GM10266 (cell line): ENCODE results near the gene KLHL42.

ENCODE experiments used
- DNase-seq: peaks from one replicate; pipeline ENCODE4 v3.0.0; 2012; ENCODE audit errors: extremely low spot score
- CTCF ChIP-seq: IDR thresholded peaks from 2 replicates; pipeline ENCODE4 v1.5.1; 2012; ENCODE audit warnings: mild to moderate bottlenecking, low read depth; ENCODE audit not compliant: control insufficient read depth, insufficient read depth; ENCODE audit errors: missing control alignments

The KLHL42 gene

DNA sequence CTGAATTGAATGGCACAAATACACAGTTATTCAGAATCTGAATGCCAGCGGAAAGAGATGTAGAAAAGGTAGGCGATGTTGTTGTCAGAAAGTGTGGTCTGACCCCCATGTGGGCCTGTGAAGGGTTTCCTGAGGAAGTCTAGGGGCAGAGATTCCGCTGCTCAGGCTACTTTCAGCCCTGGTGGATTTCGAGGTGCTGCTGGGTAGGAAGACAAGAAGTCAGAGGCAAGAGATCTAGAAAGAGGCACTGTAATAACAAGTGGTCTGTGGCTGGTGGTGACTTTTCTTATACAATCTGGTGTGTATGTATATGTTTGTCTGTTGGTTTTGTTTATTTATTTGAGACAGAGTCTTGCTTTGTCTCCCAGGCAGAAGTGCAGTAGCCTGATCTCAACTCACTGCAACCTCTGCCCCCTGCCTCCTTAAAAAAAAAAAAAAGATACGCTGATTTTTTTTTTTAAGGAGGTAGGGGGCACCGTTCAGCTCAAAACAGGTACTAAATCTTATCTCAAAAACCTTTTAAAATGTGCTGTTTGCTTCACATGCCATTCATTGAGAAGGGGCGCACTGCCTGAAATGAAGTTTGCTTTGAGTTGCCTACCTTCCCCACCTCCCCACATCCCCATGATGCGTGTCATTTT, 27.1 kb downstream of the KLHL42 start:
- DNase-seq, result no peak
- TF ChIP-seq CTCF, result no peak

DNA sequence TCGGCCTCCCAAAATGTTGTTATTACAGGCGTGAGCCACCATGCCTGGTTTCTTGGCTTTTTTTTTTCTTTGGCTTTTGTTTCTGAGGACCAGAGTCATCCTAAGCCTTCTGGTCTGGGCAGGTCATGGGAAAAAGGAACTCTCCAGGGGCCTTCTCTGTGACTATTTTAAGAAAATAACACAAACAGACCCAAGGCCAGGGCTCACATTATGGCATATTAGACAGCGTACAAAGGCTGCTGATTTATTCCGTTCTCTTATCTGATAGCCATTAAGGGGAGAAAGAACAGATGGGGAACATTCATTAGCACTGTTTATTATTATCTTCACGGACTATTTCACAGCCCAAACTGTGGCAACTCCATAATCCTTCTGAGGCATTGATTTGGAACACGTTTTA, 28.8 kb downstream of the KLHL42 start:
- no peak for DNase-seq

GRCh38 chr12:27810756-27811155, 30.7 kb downstream of the KLHL42 start:
- TF ChIP-seq CTCF, result no peak
- DNase-seq, result no peak

More for the DNA sequence above, 28.8 kb downstream of the KLHL42 start:
- TF ChIP-seq CTCF, result no peak

- no peak for TF ChIP-seq CTCF
- no peak for DNase-seq
Measured at GRCh38 chr12:27812502-27812901, 32.5 kb downstream of the KLHL42 start.

- no peak for DNase-seq
- no peak for TF ChIP-seq CTCF
Measured at GRCh38 chr12:27814411-27814810, 34.4 kb downstream of the KLHL42 start.

DNA sequence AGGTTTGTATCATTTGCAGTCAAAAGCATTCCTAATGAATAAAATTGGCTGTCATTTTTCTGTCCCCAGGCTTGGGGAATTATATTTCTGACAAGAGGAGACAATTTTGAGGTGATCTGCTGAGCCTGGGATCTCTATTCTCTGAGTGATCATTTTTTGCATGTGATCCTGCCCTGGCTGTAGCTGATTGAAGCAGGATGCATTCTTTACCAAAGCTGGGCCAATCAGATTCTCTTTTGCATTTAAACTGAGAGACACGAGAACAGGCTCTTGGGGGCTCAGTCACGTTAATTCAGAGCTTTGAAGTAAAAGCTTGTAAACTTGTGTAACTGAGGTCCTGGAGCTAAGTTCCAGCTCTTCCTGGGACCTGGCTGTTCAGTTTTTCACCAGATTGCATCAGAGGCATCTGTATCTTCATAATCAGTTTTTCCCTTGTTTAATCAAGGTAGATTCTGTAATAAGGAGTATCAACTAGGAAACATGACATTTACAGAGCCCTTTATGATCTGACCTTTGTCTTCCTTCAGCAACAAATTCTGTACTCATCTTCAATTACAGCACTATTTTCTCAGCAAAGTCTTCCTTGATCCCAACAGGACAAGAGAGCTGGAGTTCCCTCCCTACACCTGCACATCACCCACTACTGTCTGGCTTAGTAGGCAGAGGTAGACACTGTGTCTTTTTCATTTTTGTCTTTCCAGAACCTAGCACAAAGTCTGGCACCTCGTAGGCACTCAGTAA, 35.0 kb downstream of the KLHL42 start:
- DNase-seq, result no peak
- no peak for TF ChIP-seq CTCF

DNA sequence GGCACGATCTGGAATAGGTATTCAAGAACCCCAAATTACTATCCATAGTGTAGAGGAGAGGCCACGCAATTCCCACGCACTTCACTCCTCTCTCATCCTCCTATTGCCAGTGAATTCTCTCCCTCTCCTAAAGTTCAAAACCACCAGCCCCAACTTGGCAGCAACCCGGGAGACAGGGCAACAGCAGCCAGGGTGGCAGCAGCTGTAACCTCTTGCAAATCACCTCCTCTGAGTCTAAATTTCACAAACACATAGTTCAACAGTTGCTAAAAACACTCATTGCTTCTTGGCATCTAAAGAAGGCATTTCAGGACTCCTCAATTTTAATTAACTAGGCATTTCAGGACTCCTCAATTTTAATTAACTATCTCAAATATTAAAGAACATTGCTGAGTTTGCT, 37.7 kb downstream of the KLHL42 start:
- DNase-seq, result no peak
- no peak for TF ChIP-seq CTCF
